Neural progenitor cell (in vitro differentiated cells): Measurements from ENCODE around the gene ZDHHC14. TPM values are rescaled to one million over a fixed set of nuclear protein-coding genes. Genes with fewer than 3 reads are reported as not detected.

Experiments used
- DNase-seq: peaks from one replicate; pipeline ENCODE4 v3.0.0-alpha.2; 2016; ENCODE audit warnings: low spot score
- H2AFZ ChIP-seq: fragments of 200-600 bp; sonication (generic); replicated peaks from 2 replicates; pipeline ENCODE4 v1.6.1; 2016; ENCODE audit warnings: antibody characterized with exemption
- H3F3A ChIP-seq: fragments of 200-600 bp; sonication (generic); 2 replicates; pipeline ENCODE4 v1.6.1; 2016; ENCODE audit warnings: antibody characterized with exemption, low read depth
- H3K27ac ChIP-seq: fragments of 200-600 bp; sonication (generic); 2 replicates; pipeline ENCODE4 v1.5.1; 2016; ENCODE audit warnings: mild to moderate bottlenecking
- H3K27me3 ChIP-seq: fragments of 200-600 bp; sonication (generic); 2 replicates; pipeline ENCODE4 v1.6.1; 2016; ENCODE audit warnings: mild to moderate bottlenecking, moderate library complexity
- H3K36me3 ChIP-seq: fragments of 200-600 bp; sonication (generic); 2 replicates; pipeline ENCODE4 v1.5.1; 2016
- H3K4me1 ChIP-seq: fragments of 200-600 bp; sonication (generic); 2 replicates; pipeline ENCODE4 v1.6.1; 2016; ENCODE audit warnings: mixed run types
- H3K4me2 ChIP-seq: fragments of 200-600 bp; sonication (generic); 2 replicates; pipeline ENCODE4 v1.6.1; 2016
- H3K4me3 ChIP-seq: fragments of 200-600 bp; sonication (generic); 2 replicates; pipeline ENCODE4 v1.5.1; 2016
- H3K79me2 ChIP-seq: fragments of 200-600 bp; sonication (generic); 2 replicates; pipeline ENCODE4 v1.6.1; 2016; ENCODE audit warnings: low read depth
- H3K9ac ChIP-seq: fragments of 200-600 bp; sonication (generic); 2 replicates; pipeline ENCODE4 v1.6.1; 2016
- H3K9me3 ChIP-seq: fragments of 200-600 bp; sonication (generic); 2 replicates; pipeline ENCODE4 v1.5.1; 2016; ENCODE audit warnings: low read depth
- H4K20me1 ChIP-seq: fragments of 200-600 bp; sonication (generic); 2 replicates; pipeline ENCODE4 v1.6.1; 2016; ENCODE audit warnings: low read depth
- H3K27ac Mint-ChIP-seq: 3 replicates; pipeline ENCODE4 v1.8.0; 2021; ENCODE audit warnings: mixed read lengths
- H3K27me3 Mint-ChIP-seq: 2 replicates; pipeline ENCODE4 v1.8.0; 2022; ENCODE audit warnings: low read depth, mild to moderate bottlenecking, inconsistent platforms, moderate library complexity, mixed read lengths; ENCODE audit not compliant: insufficient read depth
- H3K36me3 Mint-ChIP-seq: 3 replicates; pipeline ENCODE4 v1.8.0; 2021; ENCODE audit warnings: mixed read lengths
- H3K4me1 Mint-ChIP-seq: 3 replicates; pipeline ENCODE4 v1.8.0; 2021; ENCODE audit warnings: mixed read lengths
- H3K4me3 Mint-ChIP-seq: 3 replicates; pipeline ENCODE4 v1.8.0; 2021; ENCODE audit warnings: mild to moderate bottlenecking, moderate library complexity, mixed read lengths
- H3K9me3 Mint-ChIP-seq: 3 replicates; pipeline ENCODE4 v1.8.0; 2020; ENCODE audit warnings: mixed read lengths
- EZH2 ChIP-seq: fragments of 200-600 bp; sonication (generic); IDR thresholded peaks from 2 replicates; pipeline ENCODE4 v1.6.1; 2017; ENCODE audit warnings: antibody characterized with exemption, mild to moderate bottlenecking, moderate library complexity
- EZH2phosphoT487 ChIP-seq: fragments of 200-600 bp; sonication (generic); IDR thresholded peaks from 2 replicates; pipeline ENCODE4 v1.6.1; 2017; ENCODE audit warnings: antibody characterized with exemption
- total RNA-seq: library from RNA; depleted of rRNA; stranded (reverse); fragments of >200 nt; gene quantifications from 2 replicates; pipeline ENCODE4 v1.2.3, GENCODE V29; 2015; ENCODE audit warnings: low replicate concordance
- TF ChIP-seq, protein P1 (sequence below): fragments of 200-600 bp; sonication (generic); IDR thresholded peaks from 2 replicates; pipeline ENCODE4 v1.5.1; 2017; ENCODE audit warnings: antibody characterized with exemption, mild to moderate bottlenecking

ZDHHC14 gene
- total RNA-seq, 1 donor from 2014 or later, result 14.5 TPM

DNA sequence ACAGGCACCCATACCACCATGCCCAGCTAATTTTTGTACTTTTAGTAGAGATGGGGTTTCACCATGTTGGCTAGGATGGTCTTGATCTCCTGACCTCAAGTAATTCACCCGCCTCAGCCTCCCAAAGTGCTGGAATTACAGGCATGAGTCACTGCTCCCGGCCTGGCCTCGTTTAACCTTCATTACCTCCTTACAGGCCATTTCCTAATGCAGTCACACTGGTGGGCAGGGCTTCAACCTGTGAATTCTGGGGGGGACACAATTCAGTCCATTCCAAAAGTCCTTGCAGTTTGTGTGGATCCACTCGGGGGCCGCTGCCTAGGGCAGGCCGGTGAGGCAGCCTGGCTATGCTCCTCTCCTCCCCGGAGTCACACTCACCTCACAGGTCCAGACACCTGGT, 329.6 kb downstream of the ZDHHC14 start:
- Histone ChIP-seq H3K4me1 (peaks cover 12% of the 10 kb centered on the region), H3K4me3 (no peak overlapping the region), H3K4me2 (no peak overlapping the region), H3K79me2 (no peaks in the 10 kb centered on the region), H3K9me3 (no peaks in the 10 kb centered on the region), H3K27ac (no peak overlapping the region), H3K27me3 (no peaks in the 10 kb centered on the region), H3K36me3 (no peaks in the 10 kb centered on the region), H3K9ac (no peak overlapping the region), H2AFZ (no peak overlapping the region), H4K20me1 (no peaks in the 10 kb centered on the region), H3F3A (peaks cover 2% of the 10 kb centered on the region)
- Mint-ChIP-seq H3K4me3 (no peak overlapping the region), H3K4me1 (peaks cover 6% of the 10 kb centered on the region), H3K27ac (no peak overlapping the region), H3K27me3 (peaks cover 2% of the 10 kb centered on the region), H3K9me3 (no peaks in the 10 kb centered on the region), H3K36me3 (no peaks in the 10 kb centered on the region)
- DNase-seq, result no peak
- TF ChIP-seq EZH2, result no peak
- TF ChIP-seq, protein P1, sequence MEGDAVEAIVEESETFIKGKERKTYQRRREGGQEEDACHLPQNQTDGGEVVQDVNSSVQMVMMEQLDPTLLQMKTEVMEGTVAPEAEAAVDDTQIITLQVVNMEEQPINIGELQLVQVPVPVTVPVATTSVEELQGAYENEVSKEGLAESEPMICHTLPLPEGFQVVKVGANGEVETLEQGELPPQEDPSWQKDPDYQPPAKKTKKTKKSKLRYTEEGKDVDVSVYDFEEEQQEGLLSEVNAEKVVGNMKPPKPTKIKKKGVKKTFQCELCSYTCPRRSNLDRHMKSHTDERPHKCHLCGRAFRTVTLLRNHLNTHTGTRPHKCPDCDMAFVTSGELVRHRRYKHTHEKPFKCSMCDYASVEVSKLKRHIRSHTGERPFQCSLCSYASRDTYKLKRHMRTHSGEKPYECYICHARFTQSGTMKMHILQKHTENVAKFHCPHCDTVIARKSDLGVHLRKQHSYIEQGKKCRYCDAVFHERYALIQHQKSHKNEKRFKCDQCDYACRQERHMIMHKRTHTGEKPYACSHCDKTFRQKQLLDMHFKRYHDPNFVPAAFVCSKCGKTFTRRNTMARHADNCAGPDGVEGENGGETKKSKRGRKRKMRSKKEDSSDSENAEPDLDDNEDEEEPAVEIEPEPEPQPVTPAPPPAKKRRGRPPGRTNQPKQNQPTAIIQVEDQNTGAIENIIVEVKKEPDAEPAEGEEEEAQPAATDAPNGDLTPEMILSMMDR, result no peak
- TF ChIP-seq EZH2phosphoT487, result no peak

DNA sequence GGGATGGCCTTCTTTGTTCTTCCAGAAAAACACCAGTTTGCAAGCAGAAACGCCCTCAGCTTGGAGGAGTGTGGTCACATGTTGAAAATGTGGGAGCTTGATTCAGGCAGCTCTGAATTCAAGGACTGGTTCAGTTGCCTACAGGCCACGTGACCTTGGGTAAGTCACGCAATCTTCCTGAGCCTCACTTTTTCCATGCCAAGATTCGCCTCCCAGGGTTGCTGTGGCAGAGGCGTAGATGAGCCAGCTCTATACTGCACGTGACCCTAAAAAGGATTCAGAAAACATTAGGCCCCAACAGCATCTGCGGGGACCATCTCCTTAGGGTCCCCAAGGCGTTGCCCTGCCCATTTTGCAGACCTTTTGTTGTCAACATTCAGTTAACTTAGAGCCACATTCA, 330.1 kb downstream of the ZDHHC14 start:
- Histone ChIP-seq H3F3A (peaks cover 6% of the 10 kb centered on the region), H3K4me1 (peaks cover 16% of the 10 kb centered on the region), H2AFZ (no peak overlapping the region), H3K36me3 (no peaks in the 10 kb centered on the region), H3K9me3 (no peaks in the 10 kb centered on the region), H3K4me3 (no peak overlapping the region), H3K79me2 (no peaks in the 10 kb centered on the region), H4K20me1 (no peaks in the 10 kb centered on the region), H3K27ac (no peak overlapping the region), H3K27me3 (no peaks in the 10 kb centered on the region), H3K9ac (no peak overlapping the region), H3K4me2 (no peak overlapping the region)
- peaks cover 2% of the 10 kb centered on the region for H3K27me3 Mint-ChIP-seq
- no peak overlapping the region for H3K27ac Mint-ChIP-seq
- H3K36me3 Mint-ChIP-seq, result no peaks in the 10 kb centered on the region
- H3K4me3 Mint-ChIP-seq, result no peak overlapping the region
- H3K4me1 Mint-ChIP-seq, result peaks cover 6% of the 10 kb centered on the region
- TF ChIP-seq EZH2, result no peak
- no peaks in the 10 kb centered on the region for H3K9me3 Mint-ChIP-seq
- no peak for DNase-seq

DNA sequence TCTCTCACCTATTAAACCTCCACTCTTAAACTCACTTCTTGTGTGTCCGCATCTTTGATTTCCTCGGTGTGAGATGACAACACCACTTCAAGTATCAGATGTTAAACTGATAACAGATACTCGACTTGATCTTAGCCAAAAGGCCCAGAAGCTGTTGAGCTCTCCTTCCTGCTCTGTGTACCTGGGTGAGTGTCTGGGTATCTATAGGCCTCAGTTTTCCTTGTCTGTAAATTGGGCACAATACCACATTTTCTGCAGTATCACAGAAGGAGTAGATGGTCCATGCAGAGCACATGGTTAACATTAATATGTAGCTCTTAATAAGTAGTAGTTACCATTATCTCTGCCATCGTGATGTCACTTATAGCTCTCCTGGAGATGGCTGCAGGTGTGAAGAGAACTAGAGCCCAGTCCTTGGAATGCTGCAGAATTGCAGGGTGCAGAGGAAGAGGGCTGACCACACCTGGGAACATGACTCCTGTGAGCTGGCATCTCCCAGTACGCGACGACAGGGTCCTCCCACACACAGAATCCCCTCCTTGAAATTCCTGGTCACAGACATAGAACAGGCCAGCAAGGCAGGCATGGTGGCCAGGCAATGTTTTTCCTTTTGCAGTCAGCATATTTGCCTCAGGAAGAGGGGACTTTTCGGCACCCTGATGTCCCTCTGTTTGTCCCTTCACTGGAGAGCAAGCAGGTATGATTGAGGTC, 331.8 kb downstream of the ZDHHC14 start:
- TF ChIP-seq EZH2 (no peak), EZH2phosphoT487 (no peak)
- TF ChIP-seq, protein P1, result no peak
- no peak overlapping the region for H3K4me3 Mint-ChIP-seq
- H3K4me1 Mint-ChIP-seq, result peaks cover 12% of the 10 kb centered on the region
- H3K27me3 Mint-ChIP-seq, result peaks cover 2% of the 10 kb centered on the region
- no peak for DNase-seq
- H3K4me3 ChIP-seq, result no peak overlapping the region
- peak overlapping the region; percentile 51 for H3K27ac Mint-ChIP-seq
- no peak overlapping the region for H3K27ac ChIP-seq
- H3K4me1 ChIP-seq, result peaks cover 16% of the 10 kb centered on the region
- no peak overlapping the region for H3K4me2 ChIP-seq
- H3K9me3 Mint-ChIP-seq, result no peaks in the 10 kb centered on the region
- H4K20me1 ChIP-seq, result no peaks in the 10 kb centered on the region
- no peaks in the 10 kb centered on the region for H3K79me2 ChIP-seq
- H2AFZ ChIP-seq, result no peak overlapping the region
- no peaks in the 10 kb centered on the region for H3K36me3 ChIP-seq
- no peaks in the 10 kb centered on the region for H3K9me3 ChIP-seq
- H3K27me3 ChIP-seq, result no peaks in the 10 kb centered on the region
- no peaks in the 10 kb centered on the region for H3K36me3 Mint-ChIP-seq
- no peak overlapping the region for H3K9ac ChIP-seq
- H3F3A ChIP-seq, result peaks cover 10% of the 10 kb centered on the region

DNA sequence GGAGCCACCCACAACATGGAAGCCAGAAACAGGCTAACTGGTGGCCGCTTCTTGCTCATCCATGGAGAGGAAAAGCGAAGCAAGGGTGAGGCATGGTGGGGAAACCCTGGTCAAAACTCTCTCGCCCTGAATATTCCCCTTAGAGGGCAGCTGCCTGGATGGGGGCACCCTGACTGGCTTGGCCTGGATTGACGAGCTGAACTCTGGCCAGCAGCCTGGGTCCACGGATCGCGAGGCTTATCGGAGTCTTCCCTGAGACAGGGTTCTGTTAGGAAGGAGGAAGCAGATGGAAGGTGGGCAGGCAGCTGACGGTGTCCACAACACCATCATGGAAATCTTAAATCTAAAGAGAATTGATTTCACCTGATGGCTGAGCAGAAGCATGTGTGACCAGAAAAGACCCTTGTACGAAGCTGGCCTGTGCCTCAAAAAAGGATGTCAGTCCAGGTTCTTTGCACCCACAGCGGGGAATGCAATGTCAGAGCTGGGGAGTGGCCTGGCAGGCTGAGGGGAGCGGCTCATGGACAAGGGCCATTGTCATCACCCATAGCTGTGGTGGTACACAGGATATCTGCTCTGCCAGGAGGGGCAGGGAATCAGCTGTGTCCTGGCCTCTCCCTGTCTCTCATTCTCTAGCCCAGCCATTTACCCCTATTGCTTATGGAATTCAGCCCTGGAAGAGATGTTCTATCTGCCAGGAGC, 332.6 kb downstream of the ZDHHC14 start:
- no peaks in the 10 kb centered on the region for H3K9me3 Mint-ChIP-seq
- Histone ChIP-seq H3K27me3 (no peaks in the 10 kb centered on the region), H3K79me2 (no peaks in the 10 kb centered on the region), H3K4me3 (no peak overlapping the region), H2AFZ (no peak overlapping the region), H3K27ac (no peak overlapping the region), H3K4me1 (peaks cover 16% of the 10 kb centered on the region), H3F3A (peaks cover 10% of the 10 kb centered on the region), H3K36me3 (no peaks in the 10 kb centered on the region), H3K9ac (no peak overlapping the region), H4K20me1 (no peaks in the 10 kb centered on the region), H3K9me3 (no peaks in the 10 kb centered on the region), H3K4me2 (no peak overlapping the region)
- H3K4me1 Mint-ChIP-seq, result peaks cover 12% of the 10 kb centered on the region
- H3K36me3 Mint-ChIP-seq, result no peaks in the 10 kb centered on the region
- H3K27me3 Mint-ChIP-seq, result peaks cover 2% of the 10 kb centered on the region
- H3K4me3 Mint-ChIP-seq, result no peak overlapping the region
- DNase-seq, result no peak
- no peak overlapping the region for H3K27ac Mint-ChIP-seq
- TF ChIP-seq EZH2, result no peak
- TF ChIP-seq EZH2phosphoT487, result no peak
- TF ChIP-seq, protein P1, result no peak
